HEK293 (cell line): Measurements from ENCODE around the gene TXNDC11.

Source experiments
- CTCF ChIA-PET: fragments of 350-600 bp; formaldehyde crosslinking; extraction: SDS; loops from one replicate; lab custom pipeline; 2021; ENCODE audit warnings: antibody characterized with exemption; lab: Yijun Ruan, JAX
- POLR2A ChIA-PET: fragments of 300-600 bp; formaldehyde crosslinking; extraction: SDS; loops from one replicate; lab custom pipeline; 2020; ENCODE audit warnings: antibody characterized with exemption, inconsistent platforms; lab: Yijun Ruan, JAX
- H3K27ac ChIP-seq: fragments of 200-500 bp; sonication (Bioruptor generic); 2 replicates; pipeline ENCODE4 v1.5.1; 2014; ENCODE audit warnings: low read depth, low read length, control low read depth, inconsistent platforms; ENCODE audit errors: extremely low read depth
- H3K36me3 ChIP-seq, 2 experiments: fragments of 200-500 bp in 1 of 2; sonication (Bioruptor generic) in 1 of 2; 1 replicate in 1 of 2; 2 replicates in 1 of 2; pipeline ENCODE4 v1.5.1; 2014 to 2017; ENCODE audit warnings: inconsistent platforms in 2 of 2, low read length in 2 of 2; ENCODE audit not compliant: control insufficient read depth in 2 of 2, insufficient read depth in 1 of 2
- H3K4me1 ChIP-seq: fragments of 200-500 bp; sonication (Bioruptor generic); 2 replicates; pipeline ENCODE4 v1.5.1; 2014; ENCODE audit warnings: mild to moderate bottlenecking, low read length, inconsistent platforms; ENCODE audit not compliant: control insufficient read depth, insufficient read depth
- H3K4me3 ChIP-seq: 2 replicates; pipeline ENCODE4 v1.5.1; 2011; ENCODE audit warnings: low read depth, mild to moderate bottlenecking, control low read depth, low read length, moderate library complexity
- H3K9me3 ChIP-seq: fragments of 200-500 bp; sonication (Bioruptor generic); 2 replicates; pipeline ENCODE4 v1.5.1; 2014; ENCODE audit warnings: low read depth, low read length, inconsistent platforms; ENCODE audit not compliant: control insufficient read depth, insufficient read depth
- ZIC2 ChIP-seq: fragments of 450-650 bp; formaldehyde crosslinking; IDR thresholded peaks from 2 replicates; pipeline ENCODE4 v1.5.1; 2016; ENCODE audit warnings: missing biosample characterization, missing genetic modification characterization
- ZNF157 ChIP-seq: fragments of 450-650 bp; formaldehyde crosslinking; IDR thresholded peaks from 2 replicates; pipeline ENCODE4 v1.5.1; 2016; ENCODE audit warnings: missing biosample characterization, missing genetic modification characterization
- ZNF23 ChIP-seq: fragments of 450-650 bp; formaldehyde crosslinking; IDR thresholded peaks from 2 replicates; pipeline ENCODE4 v1.5.1; 2016; ENCODE audit warnings: missing biosample characterization, missing genetic modification characterization, borderline replicate concordance
- ZNF391 ChIP-seq: fragments of 450-650 bp; formaldehyde crosslinking; IDR thresholded peaks from 2 replicates; pipeline ENCODE4 v1.5.1; 2016; ENCODE audit warnings: low read depth, missing biosample characterization, missing genetic modification characterization, borderline replicate concordance
- ZNF585B ChIP-seq: fragments of 450-650 bp; formaldehyde crosslinking; IDR thresholded peaks from 2 replicates; pipeline ENCODE4 v1.5.1; 2016; ENCODE audit warnings: missing biosample characterization, missing genetic modification characterization
- ZNF600 ChIP-seq: fragments of 450-650 bp; formaldehyde crosslinking; IDR thresholded peaks from 2 replicates; pipeline ENCODE4 v1.5.1; 2016; ENCODE audit warnings: missing biosample characterization, missing genetic modification characterization
- ZXDB ChIP-seq: fragments of 450-650 bp; formaldehyde crosslinking; IDR thresholded peaks from 2 replicates; pipeline ENCODE4 v1.5.1; 2016; ENCODE audit warnings: missing biosample characterization, missing genetic modification characterization
- TF ChIP-seq, protein P1 (sequence below): sonication (generic); formaldehyde crosslinking; IDR thresholded peaks from 2 replicates; pipeline ENCODE4 v1.8.1; 2022; ENCODE audit warnings: mild to moderate bottlenecking, moderate library complexity, missing genetic modification reagents
- TF ChIP-seq, protein P2 (sequence below): fragments of 450-650 bp; formaldehyde crosslinking; IDR thresholded peaks from 2 replicates; pipeline ENCODE4 v1.5.1; 2016; ENCODE audit warnings: missing biosample characterization, missing genetic modification characterization, low read depth
- TF ChIP-seq, protein P3 (sequence below): fragments of 450-650 bp; formaldehyde crosslinking; conservative IDR thresholded peaks from 2 replicates; pipeline ENCODE4 v1.5.1; 2016; ENCODE audit warnings: low read depth, missing biosample characterization, missing genetic modification characterization
- TF ChIP-seq, protein P4 (sequence below): IDR thresholded peaks from 2 replicates; pipeline ENCODE4 v1.6.1; 2011; ENCODE audit warnings: mild to moderate bottlenecking, low read depth, low read length, borderline replicate concordance
- TF ChIP-seq, protein P5 (sequence below): fragments of 450-650 bp; formaldehyde crosslinking; IDR thresholded peaks from 2 replicates; pipeline ENCODE4 v1.5.1; 2016; ENCODE audit warnings: missing biosample characterization, missing genetic modification characterization

The TXNDC11 gene

DNA sequence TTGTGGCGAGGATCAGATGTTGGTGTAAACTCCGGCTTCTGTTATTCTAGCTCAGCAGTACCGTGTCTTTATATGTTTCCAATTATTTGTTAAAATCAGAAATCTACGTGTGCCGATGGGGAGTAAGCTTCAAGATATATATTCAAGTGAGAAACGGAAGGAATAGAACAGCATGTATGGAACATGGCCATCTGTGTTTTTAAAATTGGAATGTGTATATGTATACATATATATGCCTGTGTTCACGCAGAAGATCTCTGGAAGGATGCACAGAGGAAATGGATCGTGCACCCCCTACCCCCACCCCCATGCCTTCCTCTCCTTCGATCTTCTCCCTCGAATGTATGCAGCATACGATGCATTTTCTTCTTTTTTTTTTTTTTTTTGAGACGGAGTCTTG lies 82.1 kb downstream of the TXNDC11 start (continued):
- TF ChIP-seq, protein P1, sequence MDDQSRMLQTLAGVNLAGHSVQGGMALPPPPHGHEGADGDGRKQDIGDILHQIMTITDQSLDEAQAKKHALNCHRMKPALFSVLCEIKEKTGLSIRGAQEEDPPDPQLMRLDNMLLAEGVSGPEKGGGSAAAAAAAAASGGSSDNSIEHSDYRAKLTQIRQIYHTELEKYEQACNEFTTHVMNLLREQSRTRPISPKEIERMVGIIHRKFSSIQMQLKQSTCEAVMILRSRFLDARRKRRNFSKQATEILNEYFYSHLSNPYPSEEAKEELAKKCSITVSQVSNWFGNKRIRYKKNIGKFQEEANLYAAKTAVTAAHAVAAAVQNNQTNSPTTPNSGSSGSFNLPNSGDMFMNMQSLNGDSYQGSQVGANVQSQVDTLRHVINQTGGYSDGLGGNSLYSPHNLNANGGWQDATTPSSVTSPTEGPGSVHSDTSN (CRISPR knock-in tag), result no peak
- TF ChIP-seq ZNF585B (no peak), ZNF157 (tag by site-specific recombination) (no peak), ZNF23 (tag by site-specific recombination) (no peak), ZNF391 (tag by site-specific recombination) (no peak)
- TF ChIP-seq, protein P2, sequence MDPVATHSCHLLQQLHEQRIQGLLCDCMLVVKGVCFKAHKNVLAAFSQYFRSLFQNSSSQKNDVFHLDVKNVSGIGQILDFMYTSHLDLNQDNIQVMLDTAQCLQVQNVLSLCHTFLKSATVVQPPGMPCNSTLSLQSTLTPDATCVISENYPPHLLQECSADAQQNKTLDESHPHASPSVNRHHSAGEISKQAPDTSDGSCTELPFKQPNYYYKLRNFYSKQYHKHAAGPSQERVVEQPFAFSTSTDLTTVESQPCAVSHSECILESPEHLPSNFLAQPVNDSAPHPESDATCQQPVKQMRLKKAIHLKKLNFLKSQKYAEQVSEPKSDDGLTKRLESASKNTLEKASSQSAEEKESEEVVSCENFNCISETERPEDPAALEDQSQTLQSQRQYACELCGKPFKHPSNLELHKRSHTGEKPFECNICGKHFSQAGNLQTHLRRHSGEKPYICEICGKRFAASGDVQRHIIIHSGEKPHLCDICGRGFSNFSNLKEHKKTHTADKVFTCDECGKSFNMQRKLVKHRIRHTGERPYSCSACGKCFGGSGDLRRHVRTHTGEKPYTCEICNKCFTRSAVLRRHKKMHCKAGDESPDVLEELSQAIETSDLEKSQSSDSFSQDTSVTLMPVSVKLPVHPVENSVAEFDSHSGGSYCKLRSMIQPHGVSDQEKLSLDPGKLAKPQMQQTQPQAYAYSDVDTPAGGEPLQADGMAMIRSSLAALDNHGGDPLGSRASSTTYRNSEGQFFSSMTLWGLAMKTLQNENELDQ (tag by site-specific recombination), result no peak
- TF ChIP-seq, protein P3, sequence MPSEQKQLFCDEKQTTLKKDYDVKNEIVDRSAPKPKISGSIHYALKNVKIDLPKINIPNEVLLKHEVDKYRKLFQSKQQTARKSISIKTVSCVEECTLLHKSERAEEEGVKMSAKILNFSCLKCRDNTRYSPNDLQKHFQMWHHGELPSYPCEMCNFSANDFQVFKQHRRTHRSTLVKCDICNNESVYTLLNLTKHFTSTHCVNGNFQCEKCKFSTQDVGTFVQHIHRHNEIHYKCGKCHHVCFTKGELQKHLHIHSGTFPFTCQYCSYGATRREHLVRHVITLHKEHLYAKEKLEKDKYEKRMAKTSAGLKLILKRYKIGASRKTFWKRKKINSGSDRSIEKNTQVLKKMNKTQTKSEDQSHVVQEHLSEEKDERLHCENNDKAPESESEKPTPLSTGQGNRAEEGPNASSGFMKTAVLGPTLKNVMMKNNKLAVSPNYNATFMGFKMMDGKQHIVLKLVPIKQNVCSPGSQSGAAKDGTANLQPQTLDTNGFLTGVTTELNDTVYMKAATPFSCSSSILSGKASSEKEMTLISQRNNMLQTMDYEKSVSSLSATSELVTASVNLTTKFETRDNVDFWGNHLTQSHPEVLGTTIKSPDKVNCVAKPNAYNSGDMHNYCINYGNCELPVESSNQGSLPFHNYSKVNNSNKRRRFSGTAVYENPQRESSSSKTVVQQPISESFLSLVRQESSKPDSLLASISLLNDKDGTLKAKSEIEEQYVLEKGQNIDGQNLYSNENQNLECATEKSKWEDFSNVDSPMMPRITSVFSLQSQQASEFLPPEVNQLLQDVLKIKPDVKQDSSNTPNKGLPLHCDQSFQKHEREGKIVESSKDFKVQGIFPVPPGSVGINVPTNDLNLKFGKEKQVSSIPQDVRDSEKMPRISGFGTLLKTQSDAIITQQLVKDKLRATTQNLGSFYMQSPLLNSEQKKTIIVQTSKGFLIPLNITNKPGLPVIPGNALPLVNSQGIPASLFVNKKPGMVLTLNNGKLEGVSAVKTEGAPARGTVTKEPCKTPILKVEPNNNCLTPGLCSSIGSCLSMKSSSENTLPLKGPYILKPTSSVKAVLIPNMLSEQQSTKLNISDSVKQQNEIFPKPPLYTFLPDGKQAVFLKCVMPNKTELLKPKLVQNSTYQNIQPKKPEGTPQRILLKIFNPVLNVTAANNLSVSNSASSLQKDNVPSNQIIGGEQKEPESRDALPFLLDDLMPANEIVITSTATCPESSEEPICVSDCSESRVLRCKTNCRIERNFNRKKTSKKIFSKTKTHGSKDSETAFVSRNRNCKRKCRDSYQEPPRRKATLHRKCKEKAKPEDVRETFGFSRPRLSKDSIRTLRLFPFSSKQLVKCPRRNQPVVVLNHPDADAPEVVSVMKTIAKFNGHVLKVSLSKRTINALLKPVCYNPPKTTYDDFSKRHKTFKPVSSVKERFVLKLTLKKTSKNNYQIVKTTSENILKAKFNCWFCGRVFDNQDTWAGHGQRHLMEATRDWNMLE (tag by site-specific recombination), result no peak
- TF ChIP-seq, protein P4, sequence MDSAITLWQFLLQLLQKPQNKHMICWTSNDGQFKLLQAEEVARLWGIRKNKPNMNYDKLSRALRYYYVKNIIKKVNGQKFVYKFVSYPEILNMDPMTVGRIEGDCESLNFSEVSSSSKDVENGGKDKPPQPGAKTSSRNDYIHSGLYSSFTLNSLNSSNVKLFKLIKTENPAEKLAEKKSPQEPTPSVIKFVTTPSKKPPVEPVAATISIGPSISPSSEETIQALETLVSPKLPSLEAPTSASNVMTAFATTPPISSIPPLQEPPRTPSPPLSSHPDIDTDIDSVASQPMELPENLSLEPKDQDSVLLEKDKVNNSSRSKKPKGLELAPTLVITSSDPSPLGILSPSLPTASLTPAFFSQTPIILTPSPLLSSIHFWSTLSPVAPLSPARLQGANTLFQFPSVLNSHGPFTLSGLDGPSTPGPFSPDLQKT, result no peak

DNA sequence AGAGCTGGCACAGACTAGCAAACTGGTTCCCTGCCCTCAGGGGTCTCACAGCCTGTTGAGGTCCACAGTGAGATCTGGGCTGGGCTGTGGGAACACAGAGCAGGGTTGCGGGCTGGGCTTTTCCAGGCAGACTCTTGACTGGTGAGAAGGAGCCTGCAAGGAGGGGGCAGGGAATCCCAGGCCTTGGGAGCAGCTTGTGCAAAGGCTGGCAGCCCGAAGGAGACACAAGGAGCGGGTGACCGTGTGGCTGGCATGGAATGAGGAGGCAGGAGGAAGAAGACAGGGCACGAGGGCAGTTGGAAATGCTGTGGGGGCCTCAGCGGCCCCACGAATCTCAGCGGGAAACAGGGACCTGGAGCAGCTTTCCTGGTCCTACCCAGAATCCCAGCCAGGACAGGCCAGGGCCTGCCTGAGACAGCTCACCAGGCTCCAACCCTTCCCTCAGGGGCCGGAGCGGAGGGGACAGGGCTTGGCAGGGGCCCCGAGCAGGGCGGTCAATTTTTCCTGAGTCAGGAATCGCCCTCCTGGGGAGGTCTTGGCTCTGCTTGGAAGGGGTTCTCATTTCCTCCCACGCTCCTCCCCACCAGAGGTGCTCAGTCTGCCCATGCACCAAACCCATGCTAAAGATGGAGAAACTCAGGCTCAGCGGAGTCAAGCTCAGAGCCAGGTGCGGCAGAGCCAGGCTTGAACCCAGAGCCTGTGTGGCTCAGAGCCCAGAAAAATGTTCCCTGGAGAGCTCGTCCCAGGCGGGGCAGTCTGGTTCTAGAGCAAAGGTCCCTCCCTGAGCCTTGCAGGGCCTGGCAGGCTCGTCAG lies 83.6 kb downstream of the TXNDC11 start:
- no peaks in the 10 kb centered on the region for H3K36me3 ChIP-seq
- no peak overlapping the region; the same call in 1 of the 2 replicates for H3K27ac ChIP-seq
- TF ChIP-seq ZNF600 (tag by site-specific recombination), result 0 out of 2 replicates have a peak, but pooled peaks have one; percentile 22
- no peak for TF ChIP-seq ZXDB (tag by site-specific recombination)
- TF ChIP-seq, protein P5, sequence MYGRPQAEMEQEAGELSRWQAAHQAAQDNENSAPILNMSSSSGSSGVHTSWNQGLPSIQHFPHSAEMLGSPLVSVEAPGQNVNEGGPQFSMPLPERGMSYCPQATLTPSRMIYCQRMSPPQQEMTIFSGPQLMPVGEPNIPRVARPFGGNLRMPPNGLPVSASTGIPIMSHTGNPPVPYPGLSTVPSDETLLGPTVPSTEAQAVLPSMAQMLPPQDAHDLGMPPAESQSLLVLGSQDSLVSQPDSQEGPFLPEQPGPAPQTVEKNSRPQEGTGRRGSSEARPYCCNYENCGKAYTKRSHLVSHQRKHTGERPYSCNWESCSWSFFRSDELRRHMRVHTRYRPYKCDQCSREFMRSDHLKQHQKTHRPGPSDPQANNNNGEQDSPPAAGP (tag by site-specific recombination), result peak; percentile 56; the same call in 1 of the 2 replicates
- TF ChIP-seq ZIC2, result peak; percentile 68
- TF ChIP-seq, all 188 proteins: peak for 3
- ChIA-PET CTCF (interaction anchor here (0.6 to 1.1 kb wide), 4 partner anchors 17 to 255 kb away, joined by 3 to 5 read pairs (median 4); no protein-coding TSS in a partner anchor), POLR2A (interaction anchor here (0.6 kb wide), 1 partner anchor 16 kb away, joined by 5 read pairs; no protein-coding TSS in a partner anchor)
- Histone ChIP-seq H3K9me3 (no peaks in the 10 kb centered on the region), H3K4me1 (no peaks in the 10 kb centered on the region), H3K4me3 (no peak overlapping the region)
